HepG2 (cell line): ENCODE measurements around the gene CPED1. TPM values are rescaled to one million over a fixed set of nuclear protein-coding genes. Genes with fewer than 3 reads are reported as not detected.

Experiments used
- ATAC-seq: fragments of 200-7000 bp; cut with Tn5 transposase; 3 replicates; pipeline ENCODE4 v1.9.1; 2020; ENCODE audit warnings: mild to moderate bottlenecking, moderate library complexity
- BruUV-seq: library from RNA; stranded (reverse); fragments of 400-500 nt; replicated peaks from 2 replicates; lab custom pipeline; 2021; lab: Mats Ljungman, UMichigan
- CTCF ChIA-PET: fragments of 300-600 bp; formaldehyde crosslinking; extraction: SDS; loops from one replicate; lab custom pipeline; 2021; ENCODE audit warnings: low total read pairs, inconsistent platforms, low intra/inter-chr PET ratio; lab: Yijun Ruan, JAX
- POLR2A ChIA-PET: fragments of 350-600 bp; sonication (Branson Sonifier 250); formaldehyde crosslinking; loops from one replicate; lab custom pipeline; 2020; ENCODE audit warnings: antibody characterized with exemption, inconsistent platforms; lab: Yijun Ruan, JAX
- DNase-seq: peaks from one replicate; pipeline ENCODE4 v3.0.0-alpha.2; 2015; ENCODE audit warnings: low spot score
- FAIRE-seq: peaks from 3 replicates; lab custom pipeline; 2011; peaks lifted over from hg19 to GRCh38; lab: Jason Lieb, UNC
- H2AFZ ChIP-seq: one replicate; pipeline ENCODE4 v1.6.1; 2011; ENCODE audit warnings: low read length, inconsistent platforms
- H3K27ac ChIP-seq: fragments of 300-600 bp; 3 replicates; pipeline ENCODE4 v1.8.0; 2011; ENCODE audit warnings: mixed run types, mild to moderate bottlenecking, mixed read lengths, low read length, inconsistent platforms; ENCODE audit not compliant: insufficient read depth; ENCODE audit errors: extremely low read length
- H3K27me3 ChIP-seq, 2 experiments: fragments of 200-600 bp in 1 of 2; 2 replicates in 1 of 2; 3 replicates in 1 of 2; pipeline versions ENCODE4 v1.6.0 to v1.8.0; 2011; ENCODE audit warnings: low read length in 2 of 2, mild to moderate bottlenecking in 2 of 2, moderate library complexity in 2 of 2, inconsistent platforms in 1 of 2; ENCODE audit not compliant: insufficient read depth in 2 of 2, control insufficient read depth in 1 of 2
- H3K36me3 ChIP-seq, 2 experiments: fragments of 200-600 bp in 1 of 2; replicated peaks in 1 of 2; 2 replicates in 1 of 2; 3 replicates in 1 of 2; pipeline versions ENCODE4 v1.5.1 to v1.8.0; 2011; ENCODE audit warnings: low read length in 2 of 2, inconsistent platforms in 1 of 2; ENCODE audit not compliant: insufficient read depth in 2 of 2, control insufficient read depth in 1 of 2
- H3K4me1 ChIP-seq: 2 replicates; pipeline ENCODE4 v1.5.1; 2012; ENCODE audit warnings: low read length, inconsistent platforms; ENCODE audit not compliant: insufficient read depth
- H3K4me2 ChIP-seq: 2 replicates; pipeline ENCODE4 v1.6.0; 2011; ENCODE audit warnings: low read depth, low read length, inconsistent platforms
- H3K4me3 ChIP-seq, 3 experiments: fragments of 200-600 bp in 1 of 3; sonication (generic), shearing (Covaris generic) in 1 of 3; replicated peaks in 1 of 3; 2 replicates each; pipeline ENCODE4 v1.5.1; 2011 to 2016; ENCODE audit warnings: low read length in 3 of 3, inconsistent platforms in 2 of 3, low read depth in 2 of 3, mild to moderate bottlenecking in 2 of 3, control low read depth in 1 of 3, mixed read lengths in 1 of 3; ENCODE audit not compliant: insufficient read depth in 1 of 3
- H3K79me2 ChIP-seq: one replicate; pipeline ENCODE4 v1.6.1; 2011; ENCODE audit warnings: low read length, inconsistent platforms; ENCODE audit not compliant: insufficient read depth
- H3K9ac ChIP-seq: 2 replicates; pipeline ENCODE4 v1.6.0; 2011; ENCODE audit warnings: mild to moderate bottlenecking, low read depth, low read length, inconsistent platforms; ENCODE audit not compliant: insufficient read depth
- H3K9me3 ChIP-seq: 2 replicates; pipeline ENCODE4 v1.5.1; 2012; ENCODE audit warnings: mild to moderate bottlenecking, low read length
- H4K20me1 ChIP-seq: 2 replicates; pipeline ENCODE4 v1.6.0; 2011; ENCODE audit warnings: inconsistent platforms, mild to moderate bottlenecking, low read length, moderate library complexity; ENCODE audit not compliant: insufficient read depth
- BCL6 ChIP-seq: IDR thresholded peaks from 2 replicates; pipeline ENCODE4 v1.6.1; 2016; ENCODE audit warnings: missing genetic modification reagents, missing compliant biosample characterization
- BCLAF1 ChIP-seq: fragments of 450-650 bp; IDR thresholded peaks from 2 replicates; pipeline ENCODE4 v1.6.1; 2017; ENCODE audit warnings: mild to moderate bottlenecking
- CEBPG ChIP-seq: IDR thresholded peaks from 2 replicates; pipeline ENCODE4 v1.6.1; 2016
- ELF3 ChIP-seq: IDR thresholded peaks from 2 replicates; pipeline ENCODE4 v1.6.1; 2016; ENCODE audit warnings: missing genetic modification reagents, missing compliant biosample characterization
- KLF9 ChIP-seq: IDR thresholded peaks from 2 replicates; pipeline ENCODE4 v1.6.1; 2016; ENCODE audit warnings: low read depth
- MED13 ChIP-seq: sonication (generic); formaldehyde crosslinking; IDR thresholded peaks from 2 replicates; pipeline ENCODE4 v1.5.0; 2020; ENCODE audit warnings: missing genetic modification reagents
- MYNN ChIP-seq: sonication (generic); formaldehyde crosslinking; IDR thresholded peaks from 2 replicates; pipeline ENCODE4 v1.4.0; 2020; ENCODE audit warnings: mild to moderate bottlenecking, low read depth, missing genetic modification reagents
- NFIB ChIP-seq: sonication (generic); formaldehyde crosslinking; IDR thresholded peaks from 2 replicates; pipeline ENCODE4 v1.9.0; 2021; ENCODE audit warnings: missing genetic modification reagents, mild to moderate bottlenecking, borderline replicate concordance
- RXRA ChIP-seq: sonication (generic); formaldehyde crosslinking; IDR thresholded peaks from 2 replicates; pipeline ENCODE4 v1.5.1; 2020; ENCODE audit warnings: missing genetic modification reagents
- SOX5 ChIP-seq: IDR thresholded peaks from 2 replicates; pipeline ENCODE4 v1.6.1; 2016; ENCODE audit warnings: borderline replicate concordance
- U2AF2 ChIP-seq: fragments of 200-400 bp; formaldehyde crosslinking; IDR thresholded peaks from 2 replicates; pipeline ENCODE4 v1.6.1; 2017; ENCODE audit warnings: low read depth, mild to moderate bottlenecking, low read length
- ZHX2 ChIP-seq, 2 experiments: sonication (generic) in 1 of 2; formaldehyde crosslinking in 1 of 2; IDR thresholded peaks; 2 replicates each; pipeline versions ENCODE4 v1.6.1 to v1.9.0; 2014 to 2022; ENCODE audit warnings: antibody characterized with exemption in 1 of 2, borderline replicate concordance in 1 of 2, inconsistent platforms in 1 of 2, low read depth in 1 of 2, missing genetic modification reagents in 1 of 2
- ZNF326 ChIP-seq: sonication (generic); formaldehyde crosslinking; IDR thresholded peaks from 2 replicates; pipeline ENCODE4 v1.4.0; 2020; ENCODE audit warnings: missing genetic modification reagents, borderline replicate concordance
- ZNF883 ChIP-seq: sonication (generic); formaldehyde crosslinking; IDR thresholded peaks from 2 replicates; pipeline ENCODE4 v1.5.1; 2020; ENCODE audit warnings: mild to moderate bottlenecking, missing genetic modification reagents; ENCODE audit errors: not compliant biosample characterization
- WGBS: methylation state at CpG from one replicate; pipeline ENCODE4 v1.1.6; 2017; ENCODE audit warnings: low lambda C conversion rate; 5-methylcytosine and 5-hydroxymethylcytosine counted together
- in situ Hi-C: cut with HindIII; loops from 2 replicates; pipeline ENCODE4 v1.10.0; 2017; ENCODE audit warnings: low pct_unique_long_range_greater_than_20kb; ENCODE audit not compliant: extremely low pct_ligation_motif_present
- intact Hi-C: fragments of 100-400 bp; cut with micrococcal nuclease; formaldehyde crosslinking; loops from one replicate; pipeline ENCODE4 v1.10.0; 2022; ENCODE audit not compliant: unreplicated experiment
- polyA plus RNA-seq, 8 experiments: library from polyadenylated mRNA; depleted of rRNA in 3 of 8; stranded (reverse) in 7 of 8; unstranded in 1 of 8; fragments of >200 nt; fragmentation: Illumina TruSeq in 4 of 8; extraction: Trizol in 4 of 8; gene quantifications; 2 replicates each; pipeline versions ENCODE4 v1.2.1 to v1.2.3, GENCODE V29; 2011 to 2016; ENCODE audit warnings: low read depth in 4 of 8, missing spikeins in 1 of 8, mixed read lengths in 1 of 8; ENCODE audit not compliant: insufficient read depth in 1 of 8
- total RNA-seq, 5 experiments: library from RNA; depleted of rRNA; stranded (reverse); fragments of >200 nt; fragmentation: Illumina TruSeq; extraction: Trizol; gene quantifications; 2 replicates each; pipeline ENCODE4 v1.2.3, GENCODE V29; 2016; ENCODE audit warnings: low read depth in 1 of 5

The CPED1 gene
- total and polyA plus RNA-seq, 2 of the 13 experiments (the other 11 are each of a cell fraction or from before 2014, with no cell fraction given) = 11.5 to 27.0 TPM

GRCh38 chr7:121272676-121273075 lies 284.2 kb downstream of the CPED1 start:
- WGBS = 43% methylated on average over 1 of the region's 1 CpG
- POLR2A ChIA-PET = no interaction called here

GRCh38 chr7:121273467-121274167 lies 285.1 kb downstream of the CPED1 start:
- no TSS peak for BruUV-seq
- no peak for FAIRE-seq
- TF ChIP-seq NFIB (CRISPR knock-in tag) = no peak
- no peak for TF ChIP-seq BCL6
- TF ChIP-seq MYNN = no peak
- TF ChIP-seq ZHX2 (IDR thresholded peaks at IDR 0.05; ENCODE audit: low read depth) = no peak
- no peak for TF ChIP-seq ZHX2 (CRISPR knock-in tag; IDR thresholded peaks at IDR 0.05; ENCODE audit: borderline replicate concordance)
- TF ChIP-seq BCLAF1 = no peak
- TF ChIP-seq SOX5 (CRISPR knock-in tag) = no peak

More at GRCh38 chr7:121272676-121273075, 284.2 kb downstream of the CPED1 start:
- no peaks in the 10 kb centered on the region for H3K9me3 ChIP-seq
- no peaks in the 10 kb centered on the region for H3K4me1 ChIP-seq
- CTCF ChIA-PET = no interaction called here
- H2AFZ ChIP-seq = no peak overlapping the region
- no peak overlapping the region for H3K4me3 ChIP-seq
- no peaks in the 10 kb centered on the region for H3K79me2 ChIP-seq
- no peaks in the 10 kb centered on the region for H3K27me3 ChIP-seq
- no TSS peak for BruUV-seq
- no peaks in the 10 kb centered on the region for H3K36me3 ChIP-seq
- in situ Hi-C loops (no loop called here), intact Hi-C loops (no loop called here)
- H3K27ac ChIP-seq = no peak overlapping the region
- H3K4me2 ChIP-seq = no peak overlapping the region
- no peak overlapping the region for H3K9ac ChIP-seq
- FAIRE-seq (no peak), DNase-seq (no peak), ATAC-seq (no peak)
- H4K20me1 ChIP-seq = no peaks in the 10 kb centered on the region
- TF ChIP-seq MED13 = no peak
- no peak for TF ChIP-seq KLF9 (CRISPR knock-in tag)
- no peak for TF ChIP-seq ELF3 (CRISPR knock-in tag)
- no peak for TF ChIP-seq U2AF2
- no peak for TF ChIP-seq RXRA (CRISPR knock-in tag)
- TF ChIP-seq ZNF883 = no peak
- TF ChIP-seq ZNF326 (CRISPR knock-in tag) = no peak
- no peak for TF ChIP-seq CEBPG (CRISPR knock-in tag)

More at GRCh38 chr7:121273467-121274167, 285.1 kb downstream of the CPED1 start:
- ChIA-PET POLR2A (no interaction called here), CTCF (no interaction called here)
- Histone ChIP-seq H3K9ac (no peak overlapping the region), H2AFZ (no peak overlapping the region), H3K4me3 (no peak overlapping the region), H4K20me1 (no peaks in the 10 kb centered on the region), H3K27me3 (no peaks in the 10 kb centered on the region), H3K4me2 (no peak overlapping the region), H3K4me1 (no peaks in the 10 kb centered on the region), H3K9me3 (no peaks in the 10 kb centered on the region), H3K79me2 (no peaks in the 10 kb centered on the region), H3K36me3 (no peaks in the 10 kb centered on the region), H3K27ac (no peak overlapping the region)
- in situ Hi-C loops = no loop called here
- WGBS = 19% methylated on average over 2 of the region's 2 CpGs
- no peak for DNase-seq
- intact Hi-C loops = no loop called here
- ATAC-seq = no peak
